IPS-11a (cell line): ENCODE data around the gene CCDC8.
"Not testable (repeated sequence)": the region's sequence is repeated elsewhere in the genome, so short reads cannot be mapped to it uniquely, and the experiment has no call there.

Experiments used
- H3K4me3 ChIP-seq: one replicate; pipeline ENCODE4 v1.5.1; 2013; ENCODE audit warnings: low read depth, low read length, control low read depth

CCDC8 gene

GRCh38 chr19:46383846-46384245, 29.5 kb downstream of the CCDC8 start:
- H3K4me3 ChIP-seq: no peak overlapping the region

GRCh38 chr19:46383171-46383815, 30.1 kb downstream of the CCDC8 start:
- H3K4me3 ChIP-seq: no peak overlapping the region

GRCh38 chr19:46381756-46382345, 31.5 kb downstream of the CCDC8 start:
- no peak overlapping the region for H3K4me3 ChIP-seq

- H3K4me3 ChIP-seq: no peak overlapping the region
These were observed 32.0 kb downstream of the CCDC8 start for GRCh38 chr19:46381346-46381745.

GRCh38 chr19:46380690-46381089, 32.7 kb downstream of the CCDC8 start:
- H3K4me3 ChIP-seq: no peak overlapping the region

GRCh38 chr19:46378268-46378667, 35.1 kb downstream of the CCDC8 start:
- no peak overlapping the region for H3K4me3 ChIP-seq

GRCh38 chr19:46376241-46377153, 36.9 kb downstream of the CCDC8 start:
- H3K4me3 ChIP-seq: no peak overlapping the region

- not testable (repeated sequence) for H3K4me3 ChIP-seq
These were observed 37.8 kb downstream of the CCDC8 start for GRCh38 chr19:46375476-46376067.

- H3K4me3 ChIP-seq: no peak overlapping the region
These were observed 38.6 kb downstream of the CCDC8 start for GRCh38 chr19:46374536-46375475.

- no peak overlapping the region for H3K4me3 ChIP-seq
These were observed 39.6 kb downstream of the CCDC8 start for GRCh38 chr19:46373491-46374359.

GRCh38 chr19:46372901-46373490, 40.4 kb downstream of the CCDC8 start:
- H3K4me3 ChIP-seq: no peak overlapping the region

GRCh38 chr19:46371371-46371901, 41.9 kb downstream of the CCDC8 start:
- H3K4me3 ChIP-seq: no peak overlapping the region

GRCh38 chr19:46369817-46370216, 43.5 kb downstream of the CCDC8 start:
- no peak overlapping the region for H3K4me3 ChIP-seq

- H3K4me3 ChIP-seq: no peak overlapping the region
These were observed 45.2 kb downstream of the CCDC8 start for GRCh38 chr19:46368116-46368515.

- H3K4me3 ChIP-seq: no peak overlapping the region
These were observed 45.9 kb downstream of the CCDC8 start for GRCh38 chr19:46367426-46367825.

GRCh38 chr19:46366620-46367292, 46.6 kb downstream of the CCDC8 start:
- H3K4me3 ChIP-seq: no peak overlapping the region

GRCh38 chr19:46365561-46365960, 47.8 kb downstream of the CCDC8 start:
- no peak overlapping the region for H3K4me3 ChIP-seq

GRCh38 chr19:46364359-46364758, 49.0 kb downstream of the CCDC8 start:
- no peak overlapping the region for H3K4me3 ChIP-seq
